Sigmoid colon (tissue), 3 donors: ENCODE data around the gene ENTPD2.

Experiments used
- POLR2A ChIP-seq, 2 donors: fragments of 450-650 bp; IDR thresholded peaks; one replicate each; pipeline ENCODE4 v1.6.1; 2016; ENCODE audit warnings: antibody characterized with exemption in 2 of 2, mild to moderate bottlenecking in 2 of 2, moderate library complexity in 2 of 2
- TF ChIP-seq, protein P1 (sequence below), 4 experiments: fragments of 450-650 bp in 3 of 4; fragments of 200-600 bp in 1 of 4; IDR thresholded peaks; one replicate each; pipeline ENCODE4 v1.5.1; 2016 to 2019; ENCODE audit warnings: antibody characterized with exemption in 4 of 4, mild to moderate bottlenecking in 3 of 4, moderate library complexity in 2 of 4

DNA sequence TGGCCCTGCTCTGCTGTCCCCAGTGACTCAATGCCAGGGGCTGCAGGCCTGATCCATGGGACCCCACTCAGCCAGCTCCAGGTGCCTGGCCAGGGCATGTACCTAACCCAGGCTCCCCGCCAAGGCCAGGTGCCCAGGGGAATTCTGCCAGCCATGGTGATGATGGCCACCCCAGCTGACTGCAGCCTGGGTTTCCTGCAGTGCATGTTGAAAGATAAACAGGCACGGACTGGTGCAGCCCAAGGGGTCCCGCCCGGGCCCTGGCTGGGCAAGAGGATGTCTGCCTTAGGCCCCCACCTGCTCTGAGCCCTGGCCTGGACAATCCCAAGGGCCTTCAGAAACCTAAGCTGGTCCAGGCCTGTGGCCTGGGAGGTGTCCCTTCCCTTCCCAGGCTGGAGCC lies 27.0 kb downstream of the ENTPD2 start:
- TF ChIP-seq, protein P1, sequence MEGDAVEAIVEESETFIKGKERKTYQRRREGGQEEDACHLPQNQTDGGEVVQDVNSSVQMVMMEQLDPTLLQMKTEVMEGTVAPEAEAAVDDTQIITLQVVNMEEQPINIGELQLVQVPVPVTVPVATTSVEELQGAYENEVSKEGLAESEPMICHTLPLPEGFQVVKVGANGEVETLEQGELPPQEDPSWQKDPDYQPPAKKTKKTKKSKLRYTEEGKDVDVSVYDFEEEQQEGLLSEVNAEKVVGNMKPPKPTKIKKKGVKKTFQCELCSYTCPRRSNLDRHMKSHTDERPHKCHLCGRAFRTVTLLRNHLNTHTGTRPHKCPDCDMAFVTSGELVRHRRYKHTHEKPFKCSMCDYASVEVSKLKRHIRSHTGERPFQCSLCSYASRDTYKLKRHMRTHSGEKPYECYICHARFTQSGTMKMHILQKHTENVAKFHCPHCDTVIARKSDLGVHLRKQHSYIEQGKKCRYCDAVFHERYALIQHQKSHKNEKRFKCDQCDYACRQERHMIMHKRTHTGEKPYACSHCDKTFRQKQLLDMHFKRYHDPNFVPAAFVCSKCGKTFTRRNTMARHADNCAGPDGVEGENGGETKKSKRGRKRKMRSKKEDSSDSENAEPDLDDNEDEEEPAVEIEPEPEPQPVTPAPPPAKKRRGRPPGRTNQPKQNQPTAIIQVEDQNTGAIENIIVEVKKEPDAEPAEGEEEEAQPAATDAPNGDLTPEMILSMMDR (IDR thresholded peaks at IDR 0.05) = no peak
- TF ChIP-seq POLR2A (IDR thresholded peaks at IDR 0.05) = no peak
